Measurements from ENCODE around the gene STK24.

The STK24 gene

DNA sequence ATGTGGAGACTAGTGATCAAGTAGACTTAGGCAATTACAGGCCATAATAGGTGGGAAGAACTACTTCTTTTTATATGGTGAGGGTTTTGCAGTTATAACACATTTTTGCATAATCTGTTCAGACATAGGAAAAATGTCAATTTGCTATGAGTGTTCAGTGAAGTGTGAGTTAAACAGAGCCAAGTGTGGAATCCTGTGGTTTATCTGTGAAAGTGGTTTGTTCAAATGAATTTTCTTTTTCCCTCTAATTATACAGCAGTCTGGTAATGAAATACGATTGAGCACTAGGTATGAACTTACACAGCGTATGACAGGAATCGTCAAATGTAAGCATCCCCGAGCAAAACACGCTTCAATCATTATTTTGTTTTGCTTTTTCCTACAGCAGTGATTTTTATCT lies 178.3 kb downstream of the STK24 start:
- no peaks in the 10 kb centered on the region for H3K9me3 Mint-ChIP-seq
- TF ChIP-seq, protein P1, sequence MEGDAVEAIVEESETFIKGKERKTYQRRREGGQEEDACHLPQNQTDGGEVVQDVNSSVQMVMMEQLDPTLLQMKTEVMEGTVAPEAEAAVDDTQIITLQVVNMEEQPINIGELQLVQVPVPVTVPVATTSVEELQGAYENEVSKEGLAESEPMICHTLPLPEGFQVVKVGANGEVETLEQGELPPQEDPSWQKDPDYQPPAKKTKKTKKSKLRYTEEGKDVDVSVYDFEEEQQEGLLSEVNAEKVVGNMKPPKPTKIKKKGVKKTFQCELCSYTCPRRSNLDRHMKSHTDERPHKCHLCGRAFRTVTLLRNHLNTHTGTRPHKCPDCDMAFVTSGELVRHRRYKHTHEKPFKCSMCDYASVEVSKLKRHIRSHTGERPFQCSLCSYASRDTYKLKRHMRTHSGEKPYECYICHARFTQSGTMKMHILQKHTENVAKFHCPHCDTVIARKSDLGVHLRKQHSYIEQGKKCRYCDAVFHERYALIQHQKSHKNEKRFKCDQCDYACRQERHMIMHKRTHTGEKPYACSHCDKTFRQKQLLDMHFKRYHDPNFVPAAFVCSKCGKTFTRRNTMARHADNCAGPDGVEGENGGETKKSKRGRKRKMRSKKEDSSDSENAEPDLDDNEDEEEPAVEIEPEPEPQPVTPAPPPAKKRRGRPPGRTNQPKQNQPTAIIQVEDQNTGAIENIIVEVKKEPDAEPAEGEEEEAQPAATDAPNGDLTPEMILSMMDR (IDR thresholded peaks at IDR 0.05): no peak
- H3K4me3 Mint-ChIP-seq: no peak overlapping the region
- peaks cover 51% of the 10 kb centered on the region for H3K4me1 Mint-ChIP-seq
- H3K27me3 Mint-ChIP-seq (ENCODE audit: low read depth, poor library complexity): no peaks in the 10 kb centered on the region
- no peak overlapping the region for H3K27ac Mint-ChIP-seq
- peaks cover 71% of the 10 kb centered on the region for H3K36me3 Mint-ChIP-seq (ENCODE audit: low read depth)
- DNase-seq: no peak

DNA sequence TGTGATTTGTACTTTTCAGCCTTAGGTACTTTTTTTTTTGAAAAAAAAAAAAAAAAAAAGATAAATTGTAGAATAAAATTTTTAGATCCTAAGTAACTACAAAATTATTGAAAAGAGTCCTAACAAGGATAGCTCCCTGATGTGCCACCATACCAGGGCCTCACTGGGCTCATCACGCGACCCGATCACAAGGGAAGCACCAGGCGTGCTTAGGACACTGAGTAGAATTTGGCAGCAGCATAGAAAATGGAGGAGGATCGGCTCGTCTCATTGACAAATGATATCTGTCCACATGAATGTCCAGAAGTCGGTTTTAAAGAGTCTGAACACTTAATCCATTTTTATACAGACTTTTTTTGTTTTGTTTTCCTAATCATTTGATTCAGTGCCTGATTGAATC lies 179.0 kb downstream of the STK24 start:
- Mint-ChIP-seq H3K27me3 (ENCODE audit: low read depth, poor library complexity) (no peaks in the 10 kb centered on the region), H3K36me3 (ENCODE audit: low read depth) (peaks cover 71% of the 10 kb centered on the region), H3K27ac (no peak overlapping the region), H3K9me3 (no peaks in the 10 kb centered on the region), H3K4me3 (no peak overlapping the region), H3K4me1 (peaks cover 47% of the 10 kb centered on the region)
- no peak for DNase-seq
- TF ChIP-seq, protein P1 (IDR thresholded peaks at IDR 0.05): no peak

DNA sequence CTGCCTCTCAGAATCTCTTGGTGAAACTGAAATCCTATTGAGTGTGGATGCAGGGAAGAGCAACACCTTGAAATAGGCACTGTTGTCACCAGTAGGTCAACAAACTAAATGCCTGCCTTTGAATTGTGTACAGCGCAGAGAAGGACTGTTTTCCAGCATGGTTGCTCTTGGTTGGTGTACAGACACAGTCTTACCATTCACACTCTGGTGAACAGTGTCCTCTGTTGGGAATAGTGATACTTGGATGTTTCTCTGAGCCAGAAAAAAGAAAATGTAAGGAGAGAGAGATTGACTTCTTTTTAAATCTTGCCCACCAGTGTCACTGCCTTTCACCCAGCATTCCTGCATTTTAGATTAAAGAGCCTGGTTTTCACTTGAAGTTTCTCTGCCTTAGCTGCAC lies 179.7 kb downstream of the STK24 start:
- H3K27ac Mint-ChIP-seq: peak overlapping the region; percentile 92

DNA sequence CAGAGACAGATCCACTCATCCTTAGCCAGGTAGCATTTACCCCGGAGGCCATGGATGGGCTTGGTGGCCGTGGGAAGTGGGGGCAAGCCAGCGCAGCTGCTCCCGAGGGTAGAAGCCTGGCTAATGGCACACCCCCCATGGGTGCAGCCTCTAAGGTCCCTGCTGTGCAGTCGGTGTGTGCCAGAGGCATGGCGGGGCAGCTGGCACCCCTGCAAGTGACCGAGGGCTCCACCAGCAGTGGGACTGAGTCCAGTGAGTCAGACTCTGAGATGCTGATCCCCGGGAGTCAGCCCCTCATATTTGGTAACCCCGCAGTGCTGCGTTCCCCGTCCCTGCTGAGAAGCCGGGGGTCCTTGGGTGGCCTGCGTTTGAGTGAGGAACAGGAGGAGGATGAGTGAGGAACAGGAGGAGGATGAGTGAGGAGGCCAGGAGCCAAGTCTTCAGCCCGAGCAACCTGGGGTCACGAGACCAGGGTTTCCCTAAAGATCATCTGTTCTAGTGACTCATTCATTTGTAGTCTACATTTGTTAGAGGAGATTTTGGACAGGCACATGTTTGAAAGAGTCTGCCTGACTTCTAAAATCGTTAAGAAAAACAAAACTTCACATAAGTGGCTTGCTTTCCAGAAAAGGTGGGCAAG lies 180.7 kb downstream of the STK24 start:
- Mint-ChIP-seq H3K27ac (peak overlapping the region; percentile 92), H3K9me3 (no peaks in the 10 kb centered on the region), H3K4me1 (peaks cover 30% of the 10 kb centered on the region), H3K36me3 (ENCODE audit: low read depth) (peaks cover 71% of the 10 kb centered on the region), H3K27me3 (ENCODE audit: low read depth, poor library complexity) (no peaks in the 10 kb centered on the region), H3K4me3 (no peak overlapping the region)
- TF ChIP-seq, protein P1 (IDR thresholded peaks at IDR 0.05): no peak
- no peak for DNase-seq

More for the DNA sequence above, 179.7 kb downstream of the STK24 start:
- Mint-ChIP-seq H3K36me3 (ENCODE audit: low read depth) (peaks cover 73% of the 10 kb centered on the region), H3K4me1 (peaks cover 40% of the 10 kb centered on the region), H3K4me3 (no peak overlapping the region), H3K9me3 (no peaks in the 10 kb centered on the region), H3K27me3 (ENCODE audit: low read depth, poor library complexity) (no peaks in the 10 kb centered on the region)
- TF ChIP-seq, protein P1 (IDR thresholded peaks at IDR 0.05): no peak
- DNase-seq: no peak

Data from nephron progenitor cell (in vitro differentiated cells).